ENCODE data around the gene SLC25A27.
"Not testable (repeated sequence)": the region's sequence is repeated elsewhere in the genome, so short reads cannot be mapped to it uniquely, and the experiment has no call there.

The SLC25A27 gene, protein sequence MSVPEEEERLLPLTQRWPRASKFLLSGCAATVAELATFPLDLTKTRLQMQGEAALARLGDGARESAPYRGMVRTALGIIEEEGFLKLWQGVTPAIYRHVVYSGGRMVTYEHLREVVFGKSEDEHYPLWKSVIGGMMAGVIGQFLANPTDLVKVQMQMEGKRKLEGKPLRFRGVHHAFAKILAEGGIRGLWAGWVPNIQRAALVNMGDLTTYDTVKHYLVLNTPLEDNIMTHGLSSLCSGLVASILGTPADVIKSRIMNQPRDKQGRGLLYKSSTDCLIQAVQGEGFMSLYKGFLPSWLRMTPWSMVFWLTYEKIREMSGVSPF

DNA sequence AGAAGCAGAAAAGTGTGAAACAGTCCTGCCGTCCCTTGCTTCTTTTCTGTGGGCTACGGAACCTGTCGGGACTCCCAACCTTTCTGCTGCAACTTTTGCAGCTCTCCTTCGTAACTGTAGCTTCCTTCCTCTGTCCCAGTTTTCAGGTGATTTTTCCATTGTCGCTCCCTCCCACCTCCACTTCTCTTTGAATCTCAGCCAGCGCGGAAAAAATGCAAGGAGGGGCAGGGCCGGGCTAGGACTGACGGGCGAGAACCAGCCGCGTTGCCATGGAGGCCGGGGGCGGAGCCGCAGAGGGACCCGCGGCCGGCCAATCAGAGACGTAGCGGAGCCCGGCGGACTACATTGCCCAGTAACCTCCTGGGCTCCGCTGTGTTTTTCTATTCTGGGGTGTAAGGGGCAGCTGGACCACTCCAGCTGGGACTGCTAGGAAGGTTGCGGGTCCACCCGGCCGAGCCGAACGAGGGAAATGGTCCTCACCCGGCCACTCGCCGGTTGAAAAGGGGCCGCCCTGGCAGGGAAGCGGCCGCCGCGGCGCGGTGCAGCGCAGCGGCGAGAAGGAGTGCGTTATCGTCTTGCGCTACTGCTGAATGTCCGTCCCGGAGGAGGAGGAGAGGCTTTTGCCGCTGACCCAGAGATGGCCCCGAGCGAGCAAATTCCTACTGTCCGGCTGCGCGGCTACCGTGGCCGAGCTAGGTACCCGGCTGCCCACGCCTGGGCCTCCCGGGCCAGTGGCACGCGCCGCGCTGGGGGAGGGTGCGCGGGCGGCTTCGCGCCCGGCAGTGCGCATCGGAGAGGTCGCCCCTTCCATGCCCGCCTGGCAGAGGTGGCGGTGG, at the start of gene SLC25A27, which contains the start of gene CYP39A1:
Gene SLC25A27 (plus strand): TSS at position 373 of the 836 bp plus-strand sequence. CDS start 218 bp downstream, at position 591.
Gene CYP39A1 (minus strand): TSS at position 216 of the 836 bp plus-strand sequence. CDS start 236 bp downstream, outside the sequence.
- peak; percentile 87 for DNase-seq

DNA sequence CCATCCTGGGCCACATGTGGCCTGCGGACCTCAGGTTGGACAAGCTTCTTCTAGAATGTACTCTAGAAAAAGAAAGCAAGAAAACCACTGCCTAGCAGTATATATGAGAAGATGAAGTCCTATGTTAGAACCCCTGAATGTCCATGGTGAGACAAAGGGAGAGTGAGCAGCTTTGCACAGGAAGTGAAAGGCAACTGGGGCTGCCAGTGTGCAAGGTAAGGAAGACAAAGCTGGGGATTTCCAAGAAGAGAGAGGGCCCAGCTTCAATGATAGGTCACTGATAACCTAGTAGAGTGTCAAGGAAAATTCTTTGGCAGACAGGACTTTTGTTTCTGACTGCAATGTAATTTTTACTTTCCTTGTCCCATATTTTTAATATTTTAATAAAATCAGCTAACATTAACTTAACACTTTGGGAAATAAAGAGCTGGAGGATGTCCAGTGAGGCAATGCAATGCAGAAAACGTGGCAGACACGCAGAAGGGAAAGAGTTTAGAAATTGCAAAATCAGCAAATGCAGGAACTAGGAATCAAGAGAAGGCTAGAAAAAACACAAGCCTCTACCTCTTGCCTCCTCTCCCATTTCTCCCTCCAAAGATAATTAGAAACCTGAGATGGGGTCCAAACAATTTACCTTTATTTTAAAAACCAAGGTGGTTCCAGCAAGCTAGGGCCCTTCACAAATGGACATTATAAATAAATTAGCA, 47.5 kb upstream of the SLC25A27 start:
- no peak for DNase-seq

DNA sequence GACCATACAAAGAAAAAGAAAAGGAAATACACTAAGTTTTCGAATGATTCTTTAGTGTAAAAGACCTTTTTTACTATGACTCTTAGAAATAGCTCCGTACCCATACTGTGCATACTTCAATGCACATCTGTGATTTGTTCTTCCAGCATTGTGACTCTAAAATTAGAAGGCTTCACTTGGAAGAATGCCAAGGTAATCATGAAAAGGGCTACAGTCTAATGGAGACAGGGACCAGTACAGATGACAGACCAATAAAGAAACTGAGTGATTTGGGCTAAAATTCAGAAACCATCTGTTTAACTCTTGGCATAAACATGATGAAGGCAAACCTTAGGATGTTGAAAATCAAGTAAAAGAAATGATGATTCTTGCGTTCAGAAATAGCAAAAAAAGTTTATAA, 46.4 kb upstream of the SLC25A27 start:
- no peak for DNase-seq

DNA sequence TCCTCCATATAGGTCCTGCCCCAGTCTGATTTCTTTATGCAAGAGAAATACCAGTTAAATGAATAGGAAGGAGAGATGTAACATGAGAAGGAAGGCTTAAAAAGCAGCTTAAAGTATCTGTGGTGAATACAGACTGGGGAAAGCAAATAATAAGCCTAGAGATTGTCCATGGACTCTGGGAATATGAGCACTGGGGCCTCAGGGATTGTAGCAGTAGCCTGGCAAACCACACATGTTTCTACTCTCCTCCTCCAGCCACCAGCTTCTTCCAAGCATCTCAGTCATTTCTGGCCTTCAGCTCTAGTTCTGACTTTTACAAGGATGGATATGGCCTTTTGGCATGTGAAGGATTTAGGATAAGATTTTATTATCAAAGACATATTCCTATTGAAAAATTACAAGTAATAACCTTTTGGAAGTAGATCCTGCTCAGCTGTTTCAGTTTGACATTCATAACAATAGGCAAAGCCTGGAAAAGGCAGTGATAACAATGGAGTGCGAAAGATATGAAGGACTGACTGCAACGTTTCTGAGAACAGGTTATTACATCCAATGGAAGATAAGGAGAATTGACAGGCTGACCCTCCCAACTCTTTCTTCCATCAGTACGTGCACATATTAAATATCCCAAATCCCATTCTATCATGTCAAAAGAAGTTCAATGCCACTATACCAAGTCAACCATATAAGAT, 41.8 kb upstream of the SLC25A27 start:
- no peak for DNase-seq

DNA sequence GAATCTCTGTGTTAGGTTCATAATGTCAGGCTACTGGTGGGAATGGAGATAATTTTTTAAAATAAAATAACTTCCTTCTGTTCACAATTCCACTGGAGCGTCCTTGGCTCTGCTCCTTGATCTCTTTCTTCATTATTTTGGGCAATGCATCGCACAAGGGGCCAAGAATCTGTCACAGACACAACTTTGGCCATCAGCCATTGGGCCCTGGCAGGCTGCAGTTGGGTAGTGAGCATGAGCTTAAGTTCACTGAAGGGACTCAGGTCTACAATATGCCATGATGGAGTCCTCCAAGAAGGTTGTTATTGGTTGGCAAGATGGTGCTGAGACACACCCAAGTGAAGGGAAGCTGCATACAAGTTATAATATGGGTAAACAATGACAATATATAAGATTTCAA, 40.1 kb upstream of the SLC25A27 start:
- DNase-seq, result no peak

DNA sequence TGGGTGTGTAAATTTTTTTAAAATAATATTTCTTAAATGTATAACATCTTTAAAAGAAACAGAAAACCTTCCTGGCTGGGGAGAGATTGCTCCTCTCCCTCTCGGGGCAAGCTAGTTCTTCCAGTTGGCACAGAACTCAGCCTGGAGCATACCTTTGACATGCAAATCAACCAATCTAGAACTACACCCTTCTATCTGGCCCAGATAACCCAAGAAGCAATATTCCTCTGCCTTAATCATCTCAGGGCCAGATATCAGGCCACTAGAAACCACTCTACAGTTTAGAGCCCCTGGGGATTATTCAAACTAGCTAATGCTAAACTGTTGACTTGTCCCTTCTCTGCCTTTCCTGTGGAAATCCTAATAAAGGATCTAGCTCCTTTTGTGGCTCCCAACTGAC, 34.0 kb upstream of the SLC25A27 start:
- DNase-seq, result no peak

DNA sequence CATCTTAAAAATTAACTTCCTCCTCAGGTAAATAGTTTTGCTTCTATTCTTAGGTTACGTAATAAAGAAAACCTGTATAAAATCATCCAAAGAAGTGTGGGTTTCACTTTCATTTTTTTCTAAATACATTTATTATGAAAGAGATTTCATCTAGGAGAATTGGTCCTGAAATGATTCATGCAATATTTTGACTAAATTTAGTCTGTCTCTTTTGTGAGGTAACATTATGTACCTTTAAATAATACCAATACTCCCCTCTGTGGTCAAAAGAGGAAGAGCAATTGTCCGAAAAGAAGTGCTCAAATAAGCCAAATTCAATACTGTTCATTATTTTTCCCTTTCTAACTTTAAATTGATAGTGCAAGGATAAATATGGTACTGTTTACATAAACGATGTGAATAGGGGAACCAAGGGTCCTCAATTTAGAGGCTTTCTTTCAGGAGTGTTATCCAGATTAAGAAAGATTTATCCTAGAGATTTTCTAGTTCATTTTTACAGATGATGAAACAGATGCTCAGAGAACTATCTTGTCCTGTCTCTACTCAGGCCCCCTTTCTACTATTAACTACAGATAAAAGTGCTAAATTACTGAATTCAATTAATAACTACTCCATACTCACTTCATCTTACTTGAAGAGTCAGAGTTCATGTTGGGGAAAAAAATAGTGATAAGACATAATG, 26.4 kb upstream of the SLC25A27 start:
- DNase-seq, result no peak

DNA sequence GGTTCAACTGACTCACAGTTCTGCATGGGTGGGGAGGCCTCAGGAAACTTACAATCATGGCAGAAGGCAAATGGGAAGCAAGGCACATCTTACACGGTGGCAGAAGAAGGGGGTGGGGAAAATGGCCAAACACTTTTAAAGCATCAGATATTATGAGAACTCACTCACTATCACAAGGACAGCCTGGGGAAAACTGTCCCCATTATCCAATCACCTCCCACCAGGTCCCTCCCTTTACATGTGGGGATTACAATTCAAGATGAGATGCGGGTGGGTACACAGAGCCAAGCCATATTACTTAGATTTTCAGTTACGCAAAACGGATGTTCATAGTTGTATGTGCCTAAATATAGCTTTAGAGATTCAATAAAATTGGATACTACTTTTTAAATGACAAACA, 25.8 kb upstream of the SLC25A27 start:
- no peak for DNase-seq

DNA sequence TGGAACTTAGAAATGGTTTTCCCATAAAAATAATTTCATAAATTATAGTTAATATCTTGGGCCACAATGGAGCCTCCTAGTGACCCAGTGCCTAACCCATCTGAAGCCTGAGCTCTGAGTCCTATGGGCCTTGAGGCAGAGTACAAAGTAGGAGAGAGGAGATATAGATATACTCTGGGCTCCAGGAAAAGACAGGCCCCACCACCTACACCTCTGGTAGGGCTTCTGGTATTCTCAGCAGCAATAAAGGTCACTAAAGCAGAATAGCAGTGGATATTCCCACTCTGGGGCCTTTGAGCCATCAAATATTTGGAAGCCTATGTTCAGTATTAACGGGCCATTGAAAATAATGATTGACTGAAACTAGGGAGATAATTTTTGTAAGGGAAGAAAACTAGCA, 24.3 kb upstream of the SLC25A27 start:
- no peak for DNase-seq

DNA sequence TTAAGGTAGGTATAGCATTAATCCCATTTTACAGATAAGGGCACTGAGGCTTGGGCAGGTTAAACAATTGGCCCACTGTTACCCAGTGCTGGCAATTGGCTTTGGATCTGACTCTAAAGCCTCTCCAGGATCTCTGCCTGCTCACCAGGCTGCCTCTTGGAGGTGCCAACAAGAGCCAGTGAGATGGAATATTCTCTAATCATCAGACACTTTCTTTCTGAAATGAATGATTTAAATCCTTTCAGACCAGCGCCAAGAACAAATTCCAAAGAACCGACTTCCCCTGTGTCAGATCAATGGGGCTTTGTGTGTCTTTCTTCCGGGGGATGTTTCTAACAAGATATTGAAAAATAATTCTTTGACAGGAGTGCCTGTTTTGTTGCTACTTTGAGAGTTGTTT, 23.8 kb upstream of the SLC25A27 start:
- DNase-seq, result no peak

DNA sequence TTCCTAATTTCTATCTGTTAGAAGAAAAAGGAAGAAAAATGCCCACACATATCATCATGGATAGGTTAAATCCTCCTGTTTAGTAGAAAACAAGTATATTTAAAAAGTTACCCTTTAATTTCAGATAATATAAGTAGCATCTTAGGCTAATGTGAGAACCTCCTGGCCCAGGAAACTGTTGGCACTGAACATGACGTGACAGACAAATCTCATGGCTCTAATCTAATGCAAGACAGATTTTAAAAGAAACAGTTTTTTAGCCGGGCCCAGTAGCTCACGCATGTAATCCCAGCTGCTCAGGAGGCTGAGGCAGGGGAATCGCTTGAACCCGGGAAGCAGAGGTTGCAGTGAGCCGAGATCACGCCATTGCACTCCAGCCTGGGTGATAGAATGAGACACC, 23.1 kb upstream of the SLC25A27 start:
- DNase-seq, result no peak

DNA sequence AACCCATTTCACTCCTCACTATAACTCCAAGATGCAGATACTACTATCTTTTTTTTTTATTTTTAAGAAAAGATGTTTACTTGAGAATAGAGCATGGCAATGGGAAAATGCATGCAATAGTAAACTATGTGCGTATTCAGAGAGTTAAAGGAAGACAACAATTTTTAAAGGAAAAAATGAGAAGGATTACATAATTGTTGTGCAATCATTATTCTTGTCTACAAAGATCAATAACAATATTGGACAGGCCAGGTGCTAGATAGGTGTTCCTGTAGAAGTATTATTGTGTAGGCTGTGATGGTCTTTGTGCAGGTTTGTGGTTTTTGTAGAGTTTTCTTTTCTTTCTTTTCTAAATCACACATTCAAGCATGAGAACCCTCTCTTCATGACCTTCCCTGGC, 20.7 kb upstream of the SLC25A27 start:
- no peak for DNase-seq

DNA sequence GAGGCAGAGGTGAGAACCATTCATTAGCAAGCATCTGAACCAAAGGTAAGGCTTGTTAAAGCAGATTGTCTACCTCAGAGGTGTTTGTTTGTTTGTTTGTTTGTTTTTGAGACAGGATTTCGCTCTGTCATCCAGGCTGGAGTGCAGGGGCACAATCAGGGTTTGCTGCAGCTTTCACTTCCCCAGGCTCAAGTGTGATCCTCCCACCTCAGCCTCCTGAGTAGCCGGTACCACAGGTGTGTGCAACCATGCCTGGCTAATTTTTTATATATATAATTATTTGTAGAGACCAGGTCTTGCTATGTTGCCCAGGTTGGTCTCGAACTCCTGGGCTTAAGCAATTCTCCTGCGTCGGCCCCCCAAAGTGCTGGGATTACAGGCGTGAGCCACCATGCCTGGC, 17.3 kb upstream of the SLC25A27 start:
- no peak for DNase-seq

DNA sequence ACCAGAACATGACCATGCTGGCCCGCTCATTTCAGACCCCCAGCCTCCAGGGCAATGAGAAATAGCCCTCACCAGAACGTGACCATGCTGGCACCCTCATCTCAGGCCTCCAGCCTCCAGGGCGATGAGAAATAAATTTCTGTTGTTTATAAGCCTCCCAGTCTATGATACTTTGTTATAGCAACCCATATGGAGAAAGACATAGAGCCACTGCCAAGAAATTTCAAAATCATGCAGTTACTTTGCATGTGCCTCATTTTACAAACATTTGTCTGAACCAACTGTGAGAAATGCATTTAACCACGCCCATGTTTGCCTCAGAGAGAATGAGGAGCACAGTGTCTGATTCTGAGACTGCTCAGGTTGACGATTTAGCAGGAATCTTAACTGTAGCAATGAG, 15.6 kb upstream of the SLC25A27 start:
- DNase-seq, result no peak

DNA sequence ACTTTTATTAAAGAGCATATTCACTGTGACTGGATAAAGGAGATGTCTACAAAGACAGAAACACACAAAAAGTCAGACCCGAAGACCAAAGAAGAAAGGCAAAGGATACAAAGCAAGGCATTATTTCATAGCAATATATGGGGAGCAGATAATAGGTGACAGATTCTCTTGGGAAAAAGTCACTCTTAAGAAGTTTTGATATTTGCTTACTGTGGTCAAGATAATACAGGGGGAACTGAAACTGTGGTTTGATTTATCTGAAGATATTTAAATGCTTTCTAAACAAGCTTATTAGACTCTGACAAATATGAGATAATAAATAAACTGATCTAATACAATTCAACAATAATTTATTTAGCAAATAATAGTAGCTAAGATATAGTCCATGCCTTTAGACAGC, 14.8 kb upstream of the SLC25A27 start:
- DNase-seq, result no peak

DNA sequence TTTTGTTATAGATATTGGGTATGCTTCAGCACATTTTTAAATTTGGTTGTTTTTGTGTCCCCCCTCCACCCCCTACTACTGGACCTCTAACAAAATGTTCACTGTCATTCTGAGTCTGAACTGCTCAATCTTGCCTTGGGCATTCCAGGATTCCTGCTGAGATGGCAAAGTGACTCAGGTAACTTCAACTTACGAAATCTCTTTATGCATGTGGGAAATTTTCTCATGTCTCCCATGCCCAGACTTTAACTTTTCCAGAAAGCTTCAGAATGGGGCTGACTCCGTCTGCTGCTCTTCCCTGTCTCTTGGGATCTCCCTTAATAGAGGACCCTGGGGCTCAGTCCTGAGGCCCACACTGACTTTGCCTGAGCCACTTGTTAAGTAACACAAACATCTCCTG, 14.1 kb upstream of the SLC25A27 start:
- no peak for DNase-seq

DNA sequence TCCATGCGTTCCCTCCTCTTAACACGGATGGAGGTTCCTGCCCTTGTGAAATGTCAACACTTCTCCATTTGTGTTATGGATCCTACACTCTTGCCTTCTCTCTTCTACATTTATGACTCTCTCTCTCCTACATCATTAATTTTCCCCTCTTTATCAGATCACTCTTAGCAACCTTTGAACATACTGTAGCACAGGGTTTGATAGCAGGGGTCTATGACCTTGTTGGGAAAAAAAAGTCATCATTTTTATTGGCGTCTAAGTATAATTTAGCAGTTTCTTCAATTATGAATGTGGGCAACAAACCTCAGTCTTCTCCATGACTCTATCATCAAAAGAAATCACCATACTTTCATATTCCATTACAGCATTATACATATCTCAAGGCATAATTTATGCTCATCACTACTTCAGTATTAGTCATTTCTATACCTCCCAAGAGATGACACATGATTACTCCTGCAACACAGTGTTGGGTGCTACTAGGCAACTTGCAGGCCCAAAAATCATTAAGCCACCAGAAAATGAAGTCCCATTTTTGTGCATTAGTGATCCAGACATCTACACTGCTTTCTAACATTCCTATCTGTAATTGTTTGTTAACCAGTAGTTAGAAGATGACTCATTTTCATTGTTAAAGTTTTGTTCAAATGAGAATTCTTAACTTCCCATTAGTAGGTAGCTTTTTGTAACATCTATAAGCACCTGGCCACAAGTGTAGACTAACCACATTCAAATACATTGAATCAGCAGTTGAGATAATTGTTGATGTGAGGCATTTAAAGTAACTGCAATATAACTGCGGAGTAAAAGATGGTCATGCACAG, 9.6 kb upstream of the SLC25A27 start:
- no peak for DNase-seq

DNA sequence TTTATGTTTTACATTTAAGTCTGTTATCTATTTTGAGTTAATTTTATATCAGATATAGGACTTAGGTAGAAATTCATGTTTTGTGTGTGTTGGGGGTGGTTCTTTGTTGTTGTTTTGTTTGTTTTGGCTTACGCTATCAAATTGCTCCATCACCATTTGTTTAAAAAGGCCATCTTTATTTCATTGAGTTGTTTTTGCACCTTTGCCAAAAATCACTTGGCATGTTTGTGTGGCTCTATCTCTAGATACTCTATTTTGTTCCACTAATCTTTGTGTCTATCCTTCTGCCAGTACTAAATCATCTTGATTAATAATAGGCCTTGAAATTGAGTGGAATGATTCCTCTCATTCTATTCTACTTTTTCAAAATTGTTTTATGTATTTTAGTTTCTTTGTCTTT, 7.5 kb upstream of the SLC25A27 start:
- no peak for DNase-seq

DNA sequence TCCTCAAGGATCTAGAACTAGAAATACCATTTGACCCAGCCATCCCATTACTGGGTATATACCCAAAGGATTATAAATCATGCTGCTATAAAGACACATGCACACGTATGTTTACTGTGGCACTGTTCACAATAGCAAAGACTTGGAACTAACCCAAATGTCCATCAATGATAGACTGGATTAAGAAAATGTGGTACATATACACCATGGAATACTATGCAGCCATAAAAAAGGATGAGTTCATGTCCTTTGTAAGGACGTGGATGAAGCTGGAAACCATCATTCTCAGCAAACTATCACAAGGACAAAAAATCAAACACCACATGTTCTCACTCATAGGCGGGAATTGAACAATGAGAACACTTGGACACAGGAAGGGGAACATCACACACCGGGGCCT, 4.7 kb upstream of the SLC25A27 start:
- DNase-seq, result not testable (repeated sequence)

DNA sequence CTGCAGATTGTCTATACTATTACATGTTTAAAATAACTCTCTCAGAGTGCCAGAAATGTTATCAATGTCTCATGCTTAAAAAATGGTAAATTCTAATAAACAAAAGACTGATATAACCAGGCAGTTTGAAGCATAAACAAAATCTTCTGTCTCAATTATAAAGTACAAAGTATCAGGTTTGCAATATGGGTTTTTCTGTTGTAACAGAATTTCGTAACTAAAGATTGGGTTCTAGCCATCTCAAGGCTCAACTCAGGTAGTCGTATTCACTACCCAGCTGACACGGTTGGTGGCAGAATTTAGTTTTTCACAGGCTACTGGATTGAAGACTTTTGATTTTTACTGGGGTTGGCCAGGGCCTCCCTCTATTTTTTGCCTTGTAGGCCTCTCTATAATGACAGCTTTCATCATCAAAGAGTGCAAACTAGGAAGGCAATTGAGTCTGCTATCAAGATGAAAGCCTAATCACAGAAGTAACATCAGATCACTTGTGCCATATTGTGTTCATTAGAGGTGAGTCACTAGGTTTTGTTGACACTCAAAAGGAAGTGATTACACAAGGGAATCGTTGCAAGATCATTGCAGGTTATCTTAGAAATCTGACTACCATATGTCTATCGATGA, 3.8 kb upstream of the SLC25A27 start:
- no peak for DNase-seq

DNA sequence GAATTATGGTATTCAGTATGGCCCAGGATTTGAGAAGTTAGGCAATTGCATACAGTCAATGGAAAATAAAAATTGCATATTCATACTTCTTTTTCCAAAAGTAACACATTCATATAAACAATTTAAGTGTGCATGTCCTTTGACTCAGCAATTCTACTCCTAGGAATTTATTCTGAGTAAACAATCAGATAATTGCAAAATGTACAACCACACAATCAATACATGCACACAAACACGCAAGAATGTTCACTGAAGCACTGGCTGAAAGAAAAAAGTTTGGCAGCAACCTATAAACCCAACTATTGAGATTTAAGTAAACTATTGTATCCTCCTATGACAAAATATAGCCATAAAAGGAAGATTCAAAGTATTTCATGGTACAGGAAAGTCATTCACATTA, 1.8 kb upstream of the SLC25A27 start:
- no peak for DNase-seq

Data from DMS 273 treated with DMSO at 0.1 percent for 48 hours (cell line).